ENCODE measurements around the gene HUWE1. TPM values are rescaled to one million over a fixed set of nuclear protein-coding genes. Genes with fewer than 3 reads are reported as not detected.
"Not testable (repeated sequence)": the region's sequence is repeated elsewhere in the genome, so short reads cannot be mapped to it uniquely, and the experiment has no call there.

Gene HUWE1
- total and polyA plus RNA-seq, 2 donors (not counting 1 experiment from before 2014, with no cell fraction given) = 52.8 to 146 TPM

DNA sequence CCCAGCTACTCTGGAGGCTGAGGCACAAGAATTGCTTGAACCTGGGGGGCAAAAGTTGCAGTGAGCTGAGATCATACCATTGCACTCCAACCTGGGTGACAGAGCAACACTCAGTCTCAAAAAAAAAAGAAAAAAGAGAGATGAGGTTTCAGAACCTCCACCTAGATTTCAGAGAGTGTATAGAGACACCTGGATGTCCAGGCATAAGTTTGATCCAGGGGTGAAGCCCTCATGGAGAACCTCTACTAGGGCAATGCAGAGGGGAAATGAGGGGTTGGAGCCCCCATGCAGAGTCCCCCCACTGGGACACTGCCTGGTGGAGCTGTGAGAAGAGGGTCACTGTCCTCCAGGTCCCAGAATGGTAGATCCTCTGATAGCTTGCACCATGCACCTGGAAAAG lies 159.5 kb downstream of the HUWE1 start:
- no peak overlapping the region for H2AFZ ChIP-seq (ENCODE audit: low read length)
- no peak for DNase-seq (ENCODE audit: low read depth in 2 of 2)
- H3K79me2 ChIP-seq (ENCODE audit: control insufficient read depth, insufficient read depth, low read length) = no peaks in the 10 kb centered on the region
- H3K4me1 ChIP-seq (ENCODE audit: control insufficient read depth, extremely low read depth, insufficient read depth, low read length) = no peaks in the 10 kb centered on the region
- H3K9ac ChIP-seq (ENCODE audit: insufficient read depth, low read length) = no peak overlapping the region
- H3K36me3 ChIP-seq (ENCODE audit: control insufficient read depth, insufficient read depth, low read length) = no peaks in the 10 kb centered on the region
- H3K9me3 ChIP-seq (ENCODE audit: control insufficient read depth, insufficient read depth, low read depth, low read length) = no peaks in the 10 kb centered on the region
- H3K27me3 ChIP-seq (ENCODE audit: control insufficient read depth, insufficient read depth, low read length) = no peaks in the 10 kb centered on the region
- no peak overlapping the region for H3K4me2 ChIP-seq (ENCODE audit: extremely low read depth, insufficient read depth, low read length)
- no peaks in the 10 kb centered on the region for H4K20me1 ChIP-seq (ENCODE audit: control insufficient read depth, extremely low read depth, insufficient read depth, low read length)
- no peak overlapping the region for H3K27ac ChIP-seq (ENCODE audit: insufficient read depth, low read length)
- no peak for TF ChIP-seq EZH2 (IDR thresholded peaks at IDR 0.05; ENCODE audit: low read length, missing control alignments)
- TF ChIP-seq, protein P1, sequence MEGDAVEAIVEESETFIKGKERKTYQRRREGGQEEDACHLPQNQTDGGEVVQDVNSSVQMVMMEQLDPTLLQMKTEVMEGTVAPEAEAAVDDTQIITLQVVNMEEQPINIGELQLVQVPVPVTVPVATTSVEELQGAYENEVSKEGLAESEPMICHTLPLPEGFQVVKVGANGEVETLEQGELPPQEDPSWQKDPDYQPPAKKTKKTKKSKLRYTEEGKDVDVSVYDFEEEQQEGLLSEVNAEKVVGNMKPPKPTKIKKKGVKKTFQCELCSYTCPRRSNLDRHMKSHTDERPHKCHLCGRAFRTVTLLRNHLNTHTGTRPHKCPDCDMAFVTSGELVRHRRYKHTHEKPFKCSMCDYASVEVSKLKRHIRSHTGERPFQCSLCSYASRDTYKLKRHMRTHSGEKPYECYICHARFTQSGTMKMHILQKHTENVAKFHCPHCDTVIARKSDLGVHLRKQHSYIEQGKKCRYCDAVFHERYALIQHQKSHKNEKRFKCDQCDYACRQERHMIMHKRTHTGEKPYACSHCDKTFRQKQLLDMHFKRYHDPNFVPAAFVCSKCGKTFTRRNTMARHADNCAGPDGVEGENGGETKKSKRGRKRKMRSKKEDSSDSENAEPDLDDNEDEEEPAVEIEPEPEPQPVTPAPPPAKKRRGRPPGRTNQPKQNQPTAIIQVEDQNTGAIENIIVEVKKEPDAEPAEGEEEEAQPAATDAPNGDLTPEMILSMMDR (conservative IDR thresholded peaks at IDR 0.05 in 1 of 2, IDR thresholded peaks at IDR 0.05 in 1 of 2; ENCODE audit: low read depth in 1 of 2, low read length in 2 of 2) = no peak
- no peak overlapping the region for H3K4me3 ChIP-seq (replicated peaks in 1 of 4; ENCODE audit: control extremely low read depth in 1 of 4, insufficient read depth in 1 of 4, low read depth in 3 of 4, low read length in 4 of 4)

DNA sequence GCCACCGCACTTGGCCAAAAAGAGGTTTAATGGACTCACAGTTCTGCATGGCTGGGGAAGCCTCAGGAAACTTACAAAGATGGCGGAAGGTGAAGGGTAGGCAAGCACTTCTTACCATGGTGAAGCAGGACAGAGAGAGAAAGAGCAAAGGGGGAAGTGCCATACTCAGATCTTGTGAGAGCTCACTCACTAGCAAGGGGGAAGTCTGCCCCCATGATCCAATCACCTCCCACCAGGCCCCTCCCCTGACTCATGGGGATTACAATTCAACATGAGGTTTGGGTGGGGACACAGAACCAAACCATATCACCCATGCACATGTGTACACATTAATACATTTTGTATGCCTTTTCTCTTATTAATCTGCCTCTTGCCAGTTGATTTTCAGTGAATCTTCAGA lies 175.2 kb downstream of the HUWE1 start:
- TF ChIP-seq, protein P1 (conservative IDR thresholded peaks at IDR 0.05 in 1 of 2, IDR thresholded peaks at IDR 0.05 in 1 of 2; ENCODE audit: low read depth in 1 of 2, low read length in 2 of 2) = no peak
- no peak for TF ChIP-seq EZH2 (IDR thresholded peaks at IDR 0.05; ENCODE audit: low read length, missing control alignments)
- Histone ChIP-seq H4K20me1 (ENCODE audit: control insufficient read depth, extremely low read depth, insufficient read depth, low read length) (no peaks in the 10 kb centered on the region), H3K4me1 (ENCODE audit: control insufficient read depth, extremely low read depth, insufficient read depth, low read length) (no peaks in the 10 kb centered on the region), H2AFZ (ENCODE audit: low read length) (no peak overlapping the region), H3K27ac (ENCODE audit: insufficient read depth, low read length) (no peak overlapping the region), H3K9me3 (ENCODE audit: control insufficient read depth, insufficient read depth, low read depth, low read length) (no peaks in the 10 kb centered on the region), H3K4me2 (ENCODE audit: extremely low read depth, insufficient read depth, low read length) (no peak overlapping the region), H3K79me2 (ENCODE audit: control insufficient read depth, insufficient read depth, low read length) (no peaks in the 10 kb centered on the region), H3K4me3 (replicated peaks in 1 of 4; ENCODE audit: control extremely low read depth in 1 of 4, insufficient read depth in 1 of 4, low read depth in 3 of 4, low read length in 4 of 4) (no peak overlapping the region), H3K9ac (ENCODE audit: insufficient read depth, low read length) (no peak overlapping the region), H3K27me3 (ENCODE audit: control insufficient read depth, insufficient read depth, low read length) (no peaks in the 10 kb centered on the region), H3K36me3 (ENCODE audit: control insufficient read depth, insufficient read depth, low read length) (no peaks in the 10 kb centered on the region)
- DNase-seq (ENCODE audit: low read depth in 2 of 2) = no peak

DNA sequence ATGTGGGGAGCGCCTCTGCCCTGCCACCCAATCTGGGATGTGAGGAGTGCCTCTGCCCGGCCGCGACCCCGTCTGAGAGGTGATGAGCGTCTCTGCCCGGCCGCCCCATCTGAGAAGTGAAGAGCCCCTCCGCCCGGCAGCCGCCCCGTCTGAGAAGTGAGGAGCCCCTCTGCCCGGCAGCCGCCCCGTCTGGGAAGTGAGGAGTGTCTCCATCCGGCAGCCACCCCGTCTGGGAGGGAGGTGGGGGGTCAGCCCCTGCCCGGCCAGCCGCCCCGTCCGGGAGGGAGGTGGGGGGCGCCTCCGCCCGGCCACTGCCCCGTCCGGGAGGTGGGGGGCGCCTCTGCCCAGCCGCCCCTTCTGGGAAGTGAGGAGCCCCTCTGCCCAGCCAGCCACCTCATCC lies 182.5 kb downstream of the HUWE1 start:
- H3K36me3 ChIP-seq (ENCODE audit: control insufficient read depth, insufficient read depth, low read length); H4K20me1 ChIP-seq (ENCODE audit: control insufficient read depth, extremely low read depth, insufficient read depth, low read length); H3K9me3 ChIP-seq (ENCODE audit: control insufficient read depth, insufficient read depth, low read depth, low read length); H3K79me2 ChIP-seq (ENCODE audit: control insufficient read depth, insufficient read depth, low read length); H2AFZ ChIP-seq (ENCODE audit: low read length); H3K27ac ChIP-seq (ENCODE audit: insufficient read depth, low read length); H3K9ac ChIP-seq (ENCODE audit: insufficient read depth, low read length); DNase-seq (ENCODE audit: low read depth in 2 of 2); H3K27me3 ChIP-seq (ENCODE audit: control insufficient read depth, insufficient read depth, low read length); H3K4me2 ChIP-seq (ENCODE audit: extremely low read depth, insufficient read depth, low read length); H3K4me3 ChIP-seq (replicated peaks in 1 of 4; ENCODE audit: control extremely low read depth in 1 of 4, insufficient read depth in 1 of 4, low read depth in 3 of 4, low read length in 4 of 4); H3K4me1 ChIP-seq (ENCODE audit: control insufficient read depth, extremely low read depth, insufficient read depth, low read length): not testable (repeated sequence)

All from fibroblast of lung (primary cell).